ENCODE measurements around the gene TSN.

Gene TSN

DNA sequence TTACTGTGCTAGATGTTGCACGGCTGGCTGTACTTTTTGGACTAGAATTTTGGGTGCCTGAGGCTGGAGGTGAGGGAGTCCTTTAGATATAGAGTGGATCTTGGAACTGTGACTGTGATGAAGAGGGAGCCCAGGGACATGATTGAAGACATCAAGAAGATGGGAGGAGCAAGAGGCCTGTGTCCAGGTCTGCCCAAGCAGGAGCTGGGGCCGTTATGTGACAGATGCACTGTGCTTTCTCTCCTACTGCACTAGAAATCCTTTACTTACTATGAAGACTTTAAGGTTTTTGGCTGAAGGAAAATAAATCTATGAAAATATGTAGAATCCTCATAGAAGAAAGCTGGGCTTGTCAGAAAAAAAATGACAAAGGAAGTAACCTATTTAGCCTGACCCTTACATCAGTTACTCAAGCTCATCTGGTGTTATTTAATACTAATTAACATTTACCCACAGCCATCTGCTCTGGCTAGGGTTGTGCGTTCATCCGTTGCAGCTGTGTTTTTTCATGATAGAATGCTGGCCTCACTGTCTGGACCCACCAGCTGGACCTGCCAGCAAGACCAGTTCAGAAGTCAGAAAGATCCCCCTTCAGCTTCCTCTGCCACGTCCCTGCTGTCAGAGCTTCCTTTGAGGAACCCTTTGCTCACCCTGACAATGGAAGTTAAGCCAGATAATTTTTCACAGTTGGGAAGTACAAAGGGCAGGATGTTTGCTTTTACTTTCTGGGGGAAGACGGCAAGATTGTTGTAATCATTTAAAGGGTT, 16.7 kb downstream of the TSN start:
- TF ChIP-seq, protein P1, sequence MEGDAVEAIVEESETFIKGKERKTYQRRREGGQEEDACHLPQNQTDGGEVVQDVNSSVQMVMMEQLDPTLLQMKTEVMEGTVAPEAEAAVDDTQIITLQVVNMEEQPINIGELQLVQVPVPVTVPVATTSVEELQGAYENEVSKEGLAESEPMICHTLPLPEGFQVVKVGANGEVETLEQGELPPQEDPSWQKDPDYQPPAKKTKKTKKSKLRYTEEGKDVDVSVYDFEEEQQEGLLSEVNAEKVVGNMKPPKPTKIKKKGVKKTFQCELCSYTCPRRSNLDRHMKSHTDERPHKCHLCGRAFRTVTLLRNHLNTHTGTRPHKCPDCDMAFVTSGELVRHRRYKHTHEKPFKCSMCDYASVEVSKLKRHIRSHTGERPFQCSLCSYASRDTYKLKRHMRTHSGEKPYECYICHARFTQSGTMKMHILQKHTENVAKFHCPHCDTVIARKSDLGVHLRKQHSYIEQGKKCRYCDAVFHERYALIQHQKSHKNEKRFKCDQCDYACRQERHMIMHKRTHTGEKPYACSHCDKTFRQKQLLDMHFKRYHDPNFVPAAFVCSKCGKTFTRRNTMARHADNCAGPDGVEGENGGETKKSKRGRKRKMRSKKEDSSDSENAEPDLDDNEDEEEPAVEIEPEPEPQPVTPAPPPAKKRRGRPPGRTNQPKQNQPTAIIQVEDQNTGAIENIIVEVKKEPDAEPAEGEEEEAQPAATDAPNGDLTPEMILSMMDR (IDR thresholded peaks at IDR 0.05), result no peak
- H3K27ac ChIP-seq, result no peak overlapping the region
- no peak overlapping the region for H3K4me3 ChIP-seq
- no peak for DNase-seq (ENCODE audit: low spot score)

GRCh38 chr2:121774235-121774634, 18.8 kb downstream of the TSN start:
- H3K4me3 ChIP-seq, result no peak overlapping the region
- H3K27ac ChIP-seq, result no peak overlapping the region
- no peak for DNase-seq (ENCODE audit: low spot score)
- TF ChIP-seq, protein P1 (IDR thresholded peaks at IDR 0.05), result no peak

GRCh38 chr2:121776361-121776760, 20.9 kb downstream of the TSN start:
- DNase-seq (ENCODE audit: low spot score), result no peak
- no peak overlapping the region for H3K4me3 ChIP-seq
- TF ChIP-seq, protein P1 (IDR thresholded peaks at IDR 0.05), result no peak
- H3K27ac ChIP-seq, result no peak overlapping the region

- no peak overlapping the region for H3K4me3 ChIP-seq
- no peak for DNase-seq (ENCODE audit: low spot score)
- TF ChIP-seq, protein P1 (IDR thresholded peaks at IDR 0.05), result no peak
- H3K27ac ChIP-seq, result no peak overlapping the region
Observed at GRCh38 chr2:121776885-121777698, 21.6 kb downstream of the TSN start.

GRCh38 chr2:121777699-121778058, 22.2 kb downstream of the TSN start:
- no peak for DNase-seq (ENCODE audit: low spot score)
- TF ChIP-seq, protein P1 (IDR thresholded peaks at IDR 0.05), result no peak
- H3K27ac ChIP-seq, result no peak overlapping the region
- H3K4me3 ChIP-seq, result no peak overlapping the region

DNA sequence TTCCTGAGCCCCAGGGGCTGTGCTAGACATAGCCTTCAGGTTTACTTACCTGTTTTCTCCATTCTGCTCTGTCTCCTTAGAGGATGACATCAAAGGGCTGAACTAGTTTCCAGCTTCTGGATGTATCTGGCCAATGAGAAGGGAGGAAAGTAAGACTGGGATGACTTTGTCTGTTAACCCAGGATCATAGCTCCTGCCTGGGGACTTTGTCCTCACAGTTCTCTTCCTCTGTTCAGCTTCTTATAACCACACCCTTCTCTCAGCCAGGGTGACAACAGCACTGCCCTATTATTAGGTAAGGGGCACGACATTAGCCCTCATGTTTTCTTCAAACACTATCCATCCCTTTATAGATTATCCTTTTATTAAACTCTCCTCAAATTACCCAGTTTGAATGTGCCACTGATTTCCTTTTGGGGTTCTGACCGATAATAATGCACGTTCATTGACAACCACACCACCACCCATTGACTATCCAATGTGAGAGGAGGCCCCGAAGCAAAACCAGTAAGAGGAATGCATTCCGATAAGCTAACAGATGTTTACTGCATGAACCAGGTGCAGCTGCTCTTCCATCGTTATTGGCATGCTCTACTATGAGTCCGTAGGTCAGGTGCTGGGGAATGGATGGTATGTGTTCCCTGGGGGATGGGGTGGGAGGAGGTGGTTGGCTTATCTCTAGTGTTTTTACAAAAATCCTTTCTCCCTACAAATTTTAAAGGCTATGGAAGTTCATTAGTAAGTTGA, 23.5 kb downstream of the TSN start:
- DNase-seq (ENCODE audit: low spot score), result no peak
- TF ChIP-seq, protein P1 (IDR thresholded peaks at IDR 0.05), result no peak
- H3K27ac ChIP-seq, result no peak overlapping the region
- H3K4me3 ChIP-seq, result no peak overlapping the region

All from coronary artery (tissue), 2 donors.